Neural cell (in vitro differentiated cells): Measurements from ENCODE around the gene LIMS2. TPM values are rescaled to one million over a fixed set of nuclear protein-coding genes. Genes with fewer than 3 reads are reported as not detected.

Experiments
- H2AFZ ChIP-seq: fragments of 200-600, 300-800 bp; sonication (generic), shearing (Covaris generic); 2 replicates; pipeline ENCODE4 v1.6.0; 2014; ENCODE audit warnings: low read depth, mild to moderate bottlenecking, antibody characterized with exemption, low read length, moderate library complexity
- H3F3A ChIP-seq: fragments of 200-600 bp; shearing (Covaris generic); 2 replicates; pipeline ENCODE4 v1.6.1; 2016; ENCODE audit warnings: mild to moderate bottlenecking, moderate library complexity, mixed read lengths, antibody characterized with exemption, low read length; ENCODE audit not compliant: insufficient read depth, poor library complexity, severe bottlenecking
- H3K27ac ChIP-seq: fragments of 200-600, 300-800 bp; sonication (generic), shearing (Covaris generic); 2 replicates; pipeline ENCODE4 v1.5.1; 2014; ENCODE audit warnings: mild to moderate bottlenecking, low read length, moderate library complexity
- H3K27me3 ChIP-seq: fragments of 300-800, 200-600 bp; sonication (generic), shearing (Covaris generic); 2 replicates; pipeline ENCODE4 v1.6.0; 2014; ENCODE audit warnings: mild to moderate bottlenecking, low read depth, low read length, moderate library complexity; ENCODE audit not compliant: insufficient read depth
- H3K36me3 ChIP-seq: fragments of 300-800, 200-600 bp; sonication (generic), shearing (Covaris generic); 2 replicates; pipeline ENCODE4 v1.5.1; 2014; ENCODE audit warnings: mild to moderate bottlenecking, antibody characterized with exemption, low read length, moderate library complexity; ENCODE audit not compliant: insufficient read depth
- H3K4me2 ChIP-seq: fragments of 300-800, 200-600 bp; sonication (generic), shearing (Covaris generic); 2 replicates; pipeline ENCODE4 v1.6.0; 2014; ENCODE audit warnings: mild to moderate bottlenecking, low read length
- H3K4me3 ChIP-seq: fragments of 300-800, 200-600 bp; sonication (generic), shearing (Covaris generic); 2 replicates; pipeline ENCODE4 v1.5.1; 2014; ENCODE audit warnings: mild to moderate bottlenecking, low read length, moderate library complexity
- H3K79me2 ChIP-seq: fragments of 200-600 bp; shearing (Covaris generic); replicated peaks from 2 replicates; pipeline ENCODE4 v1.6.0; 2014; ENCODE audit warnings: mild to moderate bottlenecking, low read length, moderate library complexity; ENCODE audit not compliant: insufficient read depth
- H3K9ac ChIP-seq: fragments of 300-800, 200-600 bp; sonication (generic), shearing (Covaris generic); 2 replicates; pipeline ENCODE4 v1.6.1; 2016; ENCODE audit warnings: mild to moderate bottlenecking, low read length, mixed read lengths
- H3K9me2 ChIP-seq: fragments of 200-600 bp; shearing (Covaris generic); 2 replicates; pipeline ENCODE4 v1.6.1; 2016; ENCODE audit warnings: mild to moderate bottlenecking, low read length, mixed read lengths; ENCODE audit not compliant: insufficient read depth
- H3K9me3 ChIP-seq: fragments of 200-600, 300-800 bp; sonication (generic), shearing (Covaris generic); 2 replicates; pipeline ENCODE4 v1.6.1; 2016; ENCODE audit warnings: mild to moderate bottlenecking, mixed run types, low read length, moderate library complexity, mixed read lengths
- H4K20me1 ChIP-seq: fragments of 200-600 bp; shearing (Covaris generic); 2 replicates; pipeline ENCODE4 v1.6.1; 2016; ENCODE audit warnings: mild to moderate bottlenecking, mixed run types; ENCODE audit not compliant: insufficient read depth
- EP300 ChIP-seq: fragments of 450-650 bp; conservative IDR thresholded peaks from 2 replicates; pipeline ENCODE4 v1.6.1; 2014; ENCODE audit warnings: antibody characterized with exemption, mild to moderate bottlenecking, moderate library complexity; ENCODE audit not compliant: poor library complexity, severe bottlenecking
- EZH2 ChIP-seq: fragments of 200-600, 300-800 bp; shearing (Covaris generic), sonication (generic); IDR thresholded peaks from 2 replicates; pipeline ENCODE4 v1.6.1; 2014; ENCODE audit warnings: antibody characterized with exemption, low read length, borderline replicate concordance, mild to moderate bottlenecking; ENCODE audit not compliant: insufficient read depth, poor library complexity, severe bottlenecking
- MXI1 ChIP-seq: fragments of 450-650 bp; conservative IDR thresholded peaks from 2 replicates; pipeline ENCODE4 v1.6.1; 2014; ENCODE audit warnings: antibody characterized with exemption, mild to moderate bottlenecking; ENCODE audit not compliant: poor library complexity, severe bottlenecking
- POLR2AphosphoS5 ChIP-seq: IDR thresholded peaks from 2 replicates; pipeline ENCODE4 v1.6.1; 2012
- RAD21 ChIP-seq: fragments of 450-650 bp; conservative IDR thresholded peaks from 2 replicates; pipeline ENCODE4 v1.6.1; 2014; ENCODE audit warnings: antibody characterized with exemption, mild to moderate bottlenecking, moderate library complexity
- REST ChIP-seq: IDR thresholded peaks from 2 replicates; pipeline ENCODE4 v1.6.1; 2012; ENCODE audit warnings: borderline replicate concordance
- SMC3 ChIP-seq: fragments of 450-650 bp; conservative IDR thresholded peaks from 2 replicates; pipeline ENCODE4 v1.6.1; 2014; ENCODE audit warnings: antibody characterized with exemption, mild to moderate bottlenecking, moderate library complexity; ENCODE audit not compliant: poor library complexity
- TAF1 ChIP-seq: IDR thresholded peaks from 2 replicates; pipeline ENCODE4 v1.6.1; 2012; ENCODE audit warnings: low read depth
- polyA plus RNA-seq: library from polyadenylated mRNA; depleted of rRNA; stranded (reverse); fragments of >200 nt; gene quantifications from 2 replicates; pipeline ENCODE4 v1.2.3, GENCODE V29; 2014
- TF ChIP-seq, protein P1 (sequence below): fragments of 450-650 bp; IDR thresholded peaks from 2 replicates; pipeline ENCODE4 v1.5.1; 2014; ENCODE audit warnings: antibody characterized with exemption, mild to moderate bottlenecking, moderate library complexity; ENCODE audit not compliant: poor library complexity, severe bottlenecking

The LIMS2 gene
- polyA plus RNA-seq, 1 donor from 2014 or later = not detected

GRCh38 chr2:127701651-127702394, 26.5 kb upstream of the LIMS2 start:
- no peaks in the 10 kb centered on the region for H3K9me2 ChIP-seq
- no peaks in the 10 kb centered on the region for H4K20me1 ChIP-seq
- peaks cover 7% of the 10 kb centered on the region for H3K36me3 ChIP-seq
- no peak overlapping the region for H2AFZ ChIP-seq
- peak overlapping the region; percentile 82 for H3K4me2 ChIP-seq
- H3K27me3 ChIP-seq = no peaks in the 10 kb centered on the region
- peaks cover 10% of the 10 kb centered on the region for H3F3A ChIP-seq
- H3K9ac ChIP-seq = peak overlapping the region; percentile 80
- H3K79me2 ChIP-seq = peaks cover 20% of the 10 kb centered on the region
- TF ChIP-seq EZH2 = no peak
- TF ChIP-seq, protein P1, sequence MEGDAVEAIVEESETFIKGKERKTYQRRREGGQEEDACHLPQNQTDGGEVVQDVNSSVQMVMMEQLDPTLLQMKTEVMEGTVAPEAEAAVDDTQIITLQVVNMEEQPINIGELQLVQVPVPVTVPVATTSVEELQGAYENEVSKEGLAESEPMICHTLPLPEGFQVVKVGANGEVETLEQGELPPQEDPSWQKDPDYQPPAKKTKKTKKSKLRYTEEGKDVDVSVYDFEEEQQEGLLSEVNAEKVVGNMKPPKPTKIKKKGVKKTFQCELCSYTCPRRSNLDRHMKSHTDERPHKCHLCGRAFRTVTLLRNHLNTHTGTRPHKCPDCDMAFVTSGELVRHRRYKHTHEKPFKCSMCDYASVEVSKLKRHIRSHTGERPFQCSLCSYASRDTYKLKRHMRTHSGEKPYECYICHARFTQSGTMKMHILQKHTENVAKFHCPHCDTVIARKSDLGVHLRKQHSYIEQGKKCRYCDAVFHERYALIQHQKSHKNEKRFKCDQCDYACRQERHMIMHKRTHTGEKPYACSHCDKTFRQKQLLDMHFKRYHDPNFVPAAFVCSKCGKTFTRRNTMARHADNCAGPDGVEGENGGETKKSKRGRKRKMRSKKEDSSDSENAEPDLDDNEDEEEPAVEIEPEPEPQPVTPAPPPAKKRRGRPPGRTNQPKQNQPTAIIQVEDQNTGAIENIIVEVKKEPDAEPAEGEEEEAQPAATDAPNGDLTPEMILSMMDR = peak; percentile 58
- TF ChIP-seq RAD21 = peak; percentile 25
- TF ChIP-seq MXI1 = peak; percentile 88
- TF ChIP-seq EP300 = peak; percentile 52
- TF ChIP-seq TAF1 = no peak
- no peak for TF ChIP-seq REST
- TF ChIP-seq SMC3 = peak; percentile 25
- TF ChIP-seq POLR2AphosphoS5 = peak; percentile 1
- H3K27ac ChIP-seq = peak overlapping the region; percentile 85
- H3K9me3 ChIP-seq = no peaks in the 10 kb centered on the region
- peak overlapping the region; percentile 85 for H3K4me3 ChIP-seq

DNA sequence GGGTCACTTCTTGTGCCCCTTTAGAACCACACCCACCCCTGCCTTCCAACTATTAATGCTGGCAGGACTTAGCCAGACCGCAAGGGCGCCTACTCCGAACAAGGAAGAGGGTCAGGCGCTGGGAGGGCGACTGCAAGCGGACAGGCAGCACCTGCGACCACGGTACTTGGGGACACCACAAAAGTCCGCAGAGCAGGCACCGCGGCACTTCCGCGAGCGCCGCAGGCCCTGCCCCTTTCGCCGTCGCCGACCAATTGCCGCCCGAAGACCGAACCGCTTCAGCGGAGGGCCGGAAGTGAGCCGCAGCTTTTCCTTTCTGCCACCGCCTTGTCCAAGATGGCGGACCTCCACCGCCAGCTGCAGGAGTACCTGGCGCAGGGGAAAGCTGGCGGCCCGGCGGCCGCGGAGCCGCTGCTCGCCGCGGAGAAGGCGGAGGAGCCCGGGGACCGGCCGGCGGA, 25.9 kb upstream of the LIMS2 start, which contains the start of gene SFT2D3:
SFT2D3 (plus strand) TSS at position 305 of the 458 bp plus-strand sequence; CDS start at position 337, 32 bp downstream.
- H3K4me3 ChIP-seq = peak within 1 kb of the TSS; percentile 85
- peaks cover 20% of the 10 kb centered on the region for H3K79me2 ChIP-seq
- H3K27me3 ChIP-seq = no peaks in the 10 kb centered on the region
- no peaks in the 10 kb centered on the region for H3K9me2 ChIP-seq
- peak within 1 kb of the TSS; percentile 86 for H2AFZ ChIP-seq
- peaks cover 10% of the 10 kb centered on the region for H3F3A ChIP-seq
- H3K27ac ChIP-seq = peak within 1 kb of the TSS; percentile 85
- H3K9me3 ChIP-seq = no peaks in the 10 kb centered on the region
- H4K20me1 ChIP-seq = no peaks in the 10 kb centered on the region
- H3K4me2 ChIP-seq = peak within 1 kb of the TSS; percentile 94
- TF ChIP-seq EP300 (no peak), MXI1 (no peak), SMC3 (peak; percentile 7), EZH2 (no peak), RAD21 (peak; percentile 16), POLR2AphosphoS5 (peak; percentile 90), TAF1 (no peak), REST (peak; percentile 78)
- TF ChIP-seq, protein P1 = no peak
- peaks cover 7% of the 10 kb centered on the region for H3K36me3 ChIP-seq
- peak within 1 kb of the TSS; percentile 80 for H3K9ac ChIP-seq
